Type B pancreatic cell (in vitro differentiated cells): Measurements from ENCODE around the gene IFNA8. TPM values are rescaled to one million over a fixed set of nuclear protein-coding genes. Genes with fewer than 3 reads are reported as not detected.
A peak's percentile ranks its signal among the peaks of the same experiment; 100 is the strongest.

Experiments
- DNase-seq: peaks from one replicate; pipeline ENCODE4 v3.0.0; 2021; ENCODE audit warnings: mixed read lengths; ENCODE audit not compliant: unreplicated experiment; ENCODE audit errors: extremely low spot score
- H3K27ac Mint-ChIP-seq: 2 replicates; pipeline ENCODE4 v1.8.0; 2021; ENCODE audit warnings: mild to moderate bottlenecking, mixed read lengths
- H3K27me3 Mint-ChIP-seq: 2 replicates; pipeline ENCODE4 v1.8.0; 2021; ENCODE audit warnings: mixed read lengths
- H3K36me3 Mint-ChIP-seq: 2 replicates; pipeline ENCODE4 v1.8.0; 2021; ENCODE audit warnings: mixed read lengths
- H3K4me1 Mint-ChIP-seq: one replicate; pipeline ENCODE4 v1.8.0; 2021; ENCODE audit warnings: mixed read lengths; ENCODE audit not compliant: unreplicated experiment
- H3K4me3 Mint-ChIP-seq: 2 replicates; pipeline ENCODE4 v1.8.0; 2021; ENCODE audit warnings: mild to moderate bottlenecking, mixed read lengths
- H3K9me3 Mint-ChIP-seq: 2 replicates; pipeline ENCODE4 v1.8.0; 2021; ENCODE audit warnings: mixed read lengths
- total RNA-seq: library from RNA; stranded (reverse); gene quantifications from 2 replicates; pipeline ENCODE4 v1.2.1, GENCODE V29; 2021; ENCODE audit warnings: low replicate concordance
- TF ChIP-seq, protein P1 (sequence below): fragments of 200-600 bp; sonication (generic); conservative IDR thresholded peaks from 2 replicates; pipeline ENCODE4 v1.5.0; 2021; ENCODE audit warnings: antibody characterized with exemption, mild to moderate bottlenecking

IFNA8 gene
- total RNA-seq, 1 donor from 2014 or later = not detected

DNA sequence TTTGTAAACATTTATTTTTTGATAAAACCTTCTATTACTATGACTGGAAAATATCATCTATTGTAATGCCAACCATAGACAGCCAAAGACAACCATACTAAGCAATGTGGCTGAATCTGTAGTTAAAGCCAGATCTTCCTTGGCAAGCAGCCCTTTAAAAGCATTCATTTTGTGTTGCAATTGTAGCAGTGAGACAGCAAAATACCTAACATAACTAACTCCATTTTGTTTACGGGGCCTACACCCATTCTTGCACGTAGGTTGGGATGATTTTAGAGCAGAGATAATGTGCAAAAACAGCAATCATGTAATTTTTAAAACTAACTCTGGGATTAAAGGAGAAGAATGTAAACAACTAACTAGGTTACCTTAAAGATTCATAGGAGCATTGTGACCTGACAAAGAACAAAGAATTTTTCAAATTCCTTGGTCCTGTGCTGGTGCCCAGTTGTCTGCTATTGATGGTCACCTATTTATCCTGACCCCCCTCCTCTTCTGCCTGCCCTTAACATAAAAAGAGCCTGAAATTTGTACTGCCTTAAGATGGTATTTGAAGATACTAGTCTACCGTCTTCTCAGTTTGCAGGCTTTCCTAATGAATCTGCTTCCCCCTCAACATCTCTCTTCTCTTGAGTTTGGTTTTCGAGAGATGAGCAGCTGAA lies 41.9 kb downstream of the IFNA8 start:
- no peaks in the 10 kb centered on the region for H3K27me3 Mint-ChIP-seq
- H3K4me3 Mint-ChIP-seq = no peak overlapping the region
- H3K4me1 Mint-ChIP-seq = no peaks in the 10 kb centered on the region
- no peak for DNase-seq
- H3K27ac Mint-ChIP-seq = no peak overlapping the region
- no peaks in the 10 kb centered on the region for H3K36me3 Mint-ChIP-seq
- H3K9me3 Mint-ChIP-seq = no peaks in the 10 kb centered on the region
- TF ChIP-seq, protein P1, sequence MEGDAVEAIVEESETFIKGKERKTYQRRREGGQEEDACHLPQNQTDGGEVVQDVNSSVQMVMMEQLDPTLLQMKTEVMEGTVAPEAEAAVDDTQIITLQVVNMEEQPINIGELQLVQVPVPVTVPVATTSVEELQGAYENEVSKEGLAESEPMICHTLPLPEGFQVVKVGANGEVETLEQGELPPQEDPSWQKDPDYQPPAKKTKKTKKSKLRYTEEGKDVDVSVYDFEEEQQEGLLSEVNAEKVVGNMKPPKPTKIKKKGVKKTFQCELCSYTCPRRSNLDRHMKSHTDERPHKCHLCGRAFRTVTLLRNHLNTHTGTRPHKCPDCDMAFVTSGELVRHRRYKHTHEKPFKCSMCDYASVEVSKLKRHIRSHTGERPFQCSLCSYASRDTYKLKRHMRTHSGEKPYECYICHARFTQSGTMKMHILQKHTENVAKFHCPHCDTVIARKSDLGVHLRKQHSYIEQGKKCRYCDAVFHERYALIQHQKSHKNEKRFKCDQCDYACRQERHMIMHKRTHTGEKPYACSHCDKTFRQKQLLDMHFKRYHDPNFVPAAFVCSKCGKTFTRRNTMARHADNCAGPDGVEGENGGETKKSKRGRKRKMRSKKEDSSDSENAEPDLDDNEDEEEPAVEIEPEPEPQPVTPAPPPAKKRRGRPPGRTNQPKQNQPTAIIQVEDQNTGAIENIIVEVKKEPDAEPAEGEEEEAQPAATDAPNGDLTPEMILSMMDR = no peak

DNA sequence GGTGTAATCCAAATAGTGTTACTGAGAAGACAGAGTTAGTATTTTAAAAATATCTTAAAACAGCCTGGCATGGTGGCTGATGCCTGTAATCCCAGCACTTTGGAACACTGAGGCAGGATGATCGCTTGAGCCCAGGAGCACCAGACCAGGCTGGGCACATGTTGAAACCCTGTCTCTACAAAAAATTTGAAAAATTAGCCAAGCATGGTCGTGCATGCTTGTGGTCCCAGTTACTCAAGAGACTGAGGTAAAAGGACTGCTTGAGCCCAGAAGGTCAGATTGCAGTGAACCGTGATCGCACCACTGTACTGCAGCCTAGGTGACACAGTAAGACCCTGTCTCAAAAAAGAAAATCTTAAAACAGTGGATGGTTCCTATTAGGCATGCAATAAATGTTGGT lies 43.8 kb downstream of the IFNA8 start:
- no peak for DNase-seq
- no peaks in the 10 kb centered on the region for H3K27me3 Mint-ChIP-seq
- no peaks in the 10 kb centered on the region for H3K36me3 Mint-ChIP-seq
- H3K9me3 Mint-ChIP-seq = no peaks in the 10 kb centered on the region
- H3K4me1 Mint-ChIP-seq = no peaks in the 10 kb centered on the region
- TF ChIP-seq, protein P1 = no peak
- H3K27ac Mint-ChIP-seq = no peak overlapping the region
- no peak overlapping the region for H3K4me3 Mint-ChIP-seq

DNA sequence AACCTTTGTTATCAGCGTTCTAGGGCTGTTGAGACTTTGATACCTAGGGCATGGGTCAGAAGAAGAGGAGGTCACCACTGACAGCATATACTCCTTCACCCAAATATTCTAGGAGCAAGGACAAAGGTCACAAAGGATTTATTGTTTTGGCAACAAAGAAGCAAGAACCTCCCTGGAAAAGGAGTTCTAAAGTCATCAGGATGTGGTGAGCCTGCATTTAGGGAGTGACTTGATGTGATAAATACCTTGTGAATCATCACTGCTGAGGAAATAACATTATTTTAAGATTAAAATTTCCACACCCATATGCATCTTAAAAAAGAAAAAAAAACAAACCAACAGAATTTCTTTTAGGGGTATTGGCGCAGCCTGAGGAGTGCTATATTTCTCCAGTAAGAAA lies 45.2 kb downstream of the IFNA8 start:
- Mint-ChIP-seq H3K27me3 (no peaks in the 10 kb centered on the region), H3K9me3 (no peaks in the 10 kb centered on the region), H3K36me3 (no peaks in the 10 kb centered on the region), H3K27ac (no peak overlapping the region), H3K4me1 (no peaks in the 10 kb centered on the region), H3K4me3 (no peak overlapping the region)
- DNase-seq = no peak
- TF ChIP-seq, protein P1 = no peak

DNA sequence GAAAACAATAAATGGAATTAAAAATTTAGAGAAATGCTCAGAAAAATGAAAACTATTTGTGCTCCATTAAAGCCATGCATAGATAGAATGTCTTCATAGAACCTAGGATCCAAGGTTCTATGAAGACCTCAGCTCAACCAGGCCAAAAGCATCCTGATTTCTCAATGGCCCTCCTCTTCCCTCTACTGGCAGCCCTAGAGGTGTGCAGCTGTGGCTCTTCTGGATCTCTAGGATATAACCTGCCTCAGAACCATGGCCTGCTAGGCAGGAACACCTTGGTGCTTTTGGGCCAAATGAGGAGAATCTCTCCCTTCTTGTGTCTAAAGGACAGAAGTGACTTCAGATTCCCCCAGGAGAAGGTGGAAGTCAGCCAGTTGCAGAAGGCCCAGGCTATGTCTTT lies 46.4 kb downstream of the IFNA8 start:
- Mint-ChIP-seq H3K36me3 (no peaks in the 10 kb centered on the region), H3K27me3 (no peaks in the 10 kb centered on the region), H3K27ac (no peak overlapping the region), H3K9me3 (no peaks in the 10 kb centered on the region), H3K4me3 (no peak overlapping the region), H3K4me1 (no peaks in the 10 kb centered on the region)
- TF ChIP-seq, protein P1 = peak; percentile 63
- DNase-seq = no peak

Other genes starting within 250 kb of the IFNA8 start
- not detected in 2 replicates for gene IFNA21, start 242.5 kb upstream of the IFNA8 start, total RNA-seq
- not detected in 2 replicates for gene IFNA4, start 221.5 kb upstream of the IFNA8 start, total RNA-seq
- not detected in 2 replicates for gene IFNA7, start 206.9 kb upstream of the IFNA8 start, total RNA-seq
- gene IFNA10, start 202.0 kb upstream of the IFNA8 start, total RNA-seq = not detected in 2 replicates
- not detected in 2 replicates for gene IFNA16, start 191.8 kb upstream of the IFNA8 start, total RNA-seq
- gene IFNA17, start 180.9 kb upstream of the IFNA8 start, total RNA-seq = not detected in 2 replicates
- gene IFNA14, start 169.1 kb upstream of the IFNA8 start, total RNA-seq = not detected in 2 replicates
- not detected in 2 replicates for gene IFNA5, start 103.8 kb upstream of the IFNA8 start, total RNA-seq
- gene KLHL9, start 73.7 kb upstream of the IFNA8 start, total RNA-seq = 29.9 and 33.3 TPM in 2 replicates
- not detected in 2 replicates for gene IFNA6, start 58.2 kb upstream of the IFNA8 start, total RNA-seq
- gene IFNA13, start 41.1 kb upstream of the IFNA8 start, total RNA-seq = not detected in 2 replicates
- gene IFNA2, start 23.7 kb upstream of the IFNA8 start, total RNA-seq = not detected in 2 replicates
- not detected in 2 replicates for gene IFNA1, start 31.3 kb downstream of the IFNA8 start, total RNA-seq
- 0.19 and 0.75 TPM in 2 replicates for gene IFNE, start 73.2 kb downstream of the IFNA8 start, total RNA-seq